HG03103 (cell line): ENCODE data around the gene TAX1BP3.

Source experiments
- ATAC-seq: cut with Tn5 transposase; IDR thresholded peaks from one replicate; pipeline ENCODE4 v1.9.1; 2021; ENCODE audit warnings: low read depth; ENCODE audit not compliant: unreplicated experiment

TAX1BP3 gene

GRCh38 chr17:3632287-3632686 lies 36.1 kb downstream of the TAX1BP3 start:
- ATAC-seq, result no peak

DNA sequence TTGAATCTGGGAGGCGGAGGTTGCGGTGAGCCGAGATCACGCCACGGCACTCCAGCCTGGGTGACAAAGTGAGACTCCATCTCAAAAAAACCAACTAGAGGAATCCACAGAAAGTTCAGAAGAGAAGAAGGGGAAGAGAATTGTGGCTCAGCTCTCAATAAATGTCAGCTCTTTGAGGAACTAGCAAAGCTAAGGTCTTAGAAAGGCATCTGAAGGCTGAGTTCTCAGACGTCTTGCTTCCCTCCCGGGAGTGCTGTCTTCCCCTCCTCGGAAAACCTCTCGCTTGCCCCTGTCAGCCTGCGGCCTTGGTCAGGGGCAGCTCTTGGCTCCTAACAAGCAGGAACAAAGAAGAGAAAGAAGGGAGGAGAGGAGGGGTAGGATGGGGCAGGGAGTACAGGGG lies 37.6 kb downstream of the TAX1BP3 start:
- ATAC-seq, result no peak

DNA sequence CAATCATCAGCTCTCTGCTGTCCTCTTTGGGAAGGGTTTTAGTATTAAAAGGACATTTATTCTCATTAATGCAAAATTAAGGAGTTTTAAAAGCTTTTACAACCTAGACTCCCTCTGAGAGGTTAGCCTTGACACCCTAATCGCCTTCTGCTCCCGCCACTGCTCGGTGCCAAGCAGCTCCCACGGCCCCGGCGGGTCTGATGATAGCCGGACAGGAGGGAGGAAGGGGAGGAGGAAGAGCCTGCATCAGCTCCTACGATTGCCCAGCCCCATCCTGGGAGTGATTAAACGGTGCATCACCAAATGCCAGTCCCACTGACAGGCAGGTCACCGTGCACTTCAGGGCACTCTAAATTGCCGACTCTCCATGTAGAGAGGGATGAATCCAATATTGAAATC lies 40.6 kb downstream of the TAX1BP3 start:
- ATAC-seq, result no peak

GRCh38 chr17:3626831-3627768 lies 41.3 kb downstream of the TAX1BP3 start:
- ATAC-seq, result no peak

DNA sequence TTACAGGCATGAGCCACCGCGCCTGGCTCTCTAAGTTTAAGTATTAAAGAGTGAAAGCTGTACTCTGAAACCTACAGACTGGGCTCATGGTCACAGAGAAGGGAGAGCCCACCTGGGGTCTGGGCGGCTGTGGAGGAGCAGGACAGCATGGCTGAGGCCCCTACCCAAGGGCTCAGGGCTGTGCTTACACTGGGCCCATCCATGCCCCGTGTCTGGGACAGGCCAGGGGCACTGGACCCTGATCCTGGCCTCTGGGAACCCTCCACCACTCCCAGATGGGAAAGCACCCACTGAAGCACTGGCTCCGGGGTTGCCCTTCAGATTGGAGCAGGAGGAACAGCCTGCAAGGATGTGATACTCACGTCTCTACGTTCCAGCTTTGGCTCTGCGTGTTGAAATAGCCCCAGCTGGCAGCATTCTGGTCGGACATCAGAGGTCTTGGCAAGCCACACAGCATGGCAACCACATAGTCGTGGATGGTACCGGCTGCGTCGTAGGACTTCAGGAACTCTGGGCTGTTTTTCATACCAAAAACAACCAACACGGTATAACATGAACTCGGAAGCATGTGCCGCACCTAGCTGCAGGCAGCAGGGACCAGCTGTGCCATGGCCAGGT lies 45.3 kb downstream of the TAX1BP3 start:
- no peak for ATAC-seq

GRCh38 chr17:3621146-3621720 lies 47.1 kb downstream of the TAX1BP3 start:
- ATAC-seq, result no peak

GRCh38 chr17:3615160-3615870 lies 53.1 kb downstream of the TAX1BP3 start:
- no peak for ATAC-seq

DNA sequence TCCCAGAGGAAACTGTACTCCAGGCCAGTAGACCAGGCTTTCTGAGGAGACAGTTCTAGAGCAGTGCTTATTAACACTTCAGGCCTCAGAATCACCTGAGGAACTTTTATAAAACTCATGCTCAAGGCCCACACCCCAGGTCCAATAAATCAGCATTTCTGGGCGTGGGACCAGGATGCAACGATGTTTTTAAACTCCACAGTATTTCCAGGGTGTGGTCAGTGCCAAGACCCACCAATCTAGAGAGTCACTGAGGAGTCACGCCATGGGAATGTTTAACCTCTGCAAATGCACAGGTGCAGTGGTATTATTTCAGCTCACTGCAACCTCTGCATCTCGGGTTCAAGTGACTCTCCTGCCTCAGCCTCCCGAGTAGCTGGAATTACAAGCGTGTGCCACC lies 55.3 kb downstream of the TAX1BP3 start:
- ATAC-seq, result no peak
